ENCODE results near the gene MED12L.

The MED12L gene

GRCh38 chr3:151307131-151307530 lies 221.7 kb downstream of the MED12L start:
- DNase-seq (ENCODE audit: low read depth in 1 of 2, low spot score in 1 of 2) = no peak
- Histone ChIP-seq H3K27me3 (ENCODE audit: insufficient read depth, poor library complexity, severe bottlenecking) (no peaks in the 10 kb centered on the region), H3K4me3 (replicated peaks; ENCODE audit: insufficient read depth, low read length) (no peak overlapping the region), H3K27ac (replicated peaks) (no peak overlapping the region)
- TF ChIP-seq GABPA (IDR thresholded peaks at IDR 0.05; ENCODE audit: low read depth) (no peak), SPI1 (IDR thresholded peaks at IDR 0.05; ENCODE audit: borderline replicate concordance, low read depth) (no peak)

- DNase-seq (ENCODE audit: low read depth in 1 of 2, low spot score in 1 of 2) = no peak
- TF ChIP-seq GABPA (IDR thresholded peaks at IDR 0.05; ENCODE audit: low read depth) (no peak), POLR2AphosphoS5 (IDR thresholded peaks at IDR 0.05; ENCODE audit: low read depth) (no peak), SPI1 (IDR thresholded peaks at IDR 0.05; ENCODE audit: borderline replicate concordance, low read depth) (no peak)
- TF ChIP-seq, protein P1, sequence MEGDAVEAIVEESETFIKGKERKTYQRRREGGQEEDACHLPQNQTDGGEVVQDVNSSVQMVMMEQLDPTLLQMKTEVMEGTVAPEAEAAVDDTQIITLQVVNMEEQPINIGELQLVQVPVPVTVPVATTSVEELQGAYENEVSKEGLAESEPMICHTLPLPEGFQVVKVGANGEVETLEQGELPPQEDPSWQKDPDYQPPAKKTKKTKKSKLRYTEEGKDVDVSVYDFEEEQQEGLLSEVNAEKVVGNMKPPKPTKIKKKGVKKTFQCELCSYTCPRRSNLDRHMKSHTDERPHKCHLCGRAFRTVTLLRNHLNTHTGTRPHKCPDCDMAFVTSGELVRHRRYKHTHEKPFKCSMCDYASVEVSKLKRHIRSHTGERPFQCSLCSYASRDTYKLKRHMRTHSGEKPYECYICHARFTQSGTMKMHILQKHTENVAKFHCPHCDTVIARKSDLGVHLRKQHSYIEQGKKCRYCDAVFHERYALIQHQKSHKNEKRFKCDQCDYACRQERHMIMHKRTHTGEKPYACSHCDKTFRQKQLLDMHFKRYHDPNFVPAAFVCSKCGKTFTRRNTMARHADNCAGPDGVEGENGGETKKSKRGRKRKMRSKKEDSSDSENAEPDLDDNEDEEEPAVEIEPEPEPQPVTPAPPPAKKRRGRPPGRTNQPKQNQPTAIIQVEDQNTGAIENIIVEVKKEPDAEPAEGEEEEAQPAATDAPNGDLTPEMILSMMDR (IDR thresholded peaks at IDR 0.05; ENCODE audit: insufficient read depth, low read length) = no peak
- TF ChIP-seq, protein P2, sequence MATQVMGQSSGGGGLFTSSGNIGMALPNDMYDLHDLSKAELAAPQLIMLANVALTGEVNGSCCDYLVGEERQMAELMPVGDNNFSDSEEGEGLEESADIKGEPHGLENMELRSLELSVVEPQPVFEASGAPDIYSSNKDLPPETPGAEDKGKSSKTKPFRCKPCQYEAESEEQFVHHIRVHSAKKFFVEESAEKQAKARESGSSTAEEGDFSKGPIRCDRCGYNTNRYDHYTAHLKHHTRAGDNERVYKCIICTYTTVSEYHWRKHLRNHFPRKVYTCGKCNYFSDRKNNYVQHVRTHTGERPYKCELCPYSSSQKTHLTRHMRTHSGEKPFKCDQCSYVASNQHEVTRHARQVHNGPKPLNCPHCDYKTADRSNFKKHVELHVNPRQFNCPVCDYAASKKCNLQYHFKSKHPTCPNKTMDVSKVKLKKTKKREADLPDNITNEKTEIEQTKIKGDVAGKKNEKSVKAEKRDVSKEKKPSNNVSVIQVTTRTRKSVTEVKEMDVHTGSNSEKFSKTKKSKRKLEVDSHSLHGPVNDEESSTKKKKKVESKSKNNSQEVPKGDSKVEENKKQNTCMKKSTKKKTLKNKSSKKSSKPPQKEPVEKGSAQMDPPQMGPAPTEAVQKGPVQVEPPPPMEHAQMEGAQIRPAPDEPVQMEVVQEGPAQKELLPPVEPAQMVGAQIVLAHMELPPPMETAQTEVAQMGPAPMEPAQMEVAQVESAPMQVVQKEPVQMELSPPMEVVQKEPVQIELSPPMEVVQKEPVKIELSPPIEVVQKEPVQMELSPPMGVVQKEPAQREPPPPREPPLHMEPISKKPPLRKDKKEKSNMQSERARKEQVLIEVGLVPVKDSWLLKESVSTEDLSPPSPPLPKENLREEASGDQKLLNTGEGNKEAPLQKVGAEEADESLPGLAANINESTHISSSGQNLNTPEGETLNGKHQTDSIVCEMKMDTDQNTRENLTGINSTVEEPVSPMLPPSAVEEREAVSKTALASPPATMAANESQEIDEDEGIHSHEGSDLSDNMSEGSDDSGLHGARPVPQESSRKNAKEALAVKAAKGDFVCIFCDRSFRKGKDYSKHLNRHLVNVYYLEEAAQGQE (IDR thresholded peaks at IDR 0.05; ENCODE audit: insufficient replicate concordance, low read depth) = no peak
- H3K4me3 ChIP-seq (replicated peaks; ENCODE audit: insufficient read depth, low read length) = no peak overlapping the region
These were observed 222.4 kb downstream of the MED12L start for GRCh38 chr3:151307583-151308488.

DNA sequence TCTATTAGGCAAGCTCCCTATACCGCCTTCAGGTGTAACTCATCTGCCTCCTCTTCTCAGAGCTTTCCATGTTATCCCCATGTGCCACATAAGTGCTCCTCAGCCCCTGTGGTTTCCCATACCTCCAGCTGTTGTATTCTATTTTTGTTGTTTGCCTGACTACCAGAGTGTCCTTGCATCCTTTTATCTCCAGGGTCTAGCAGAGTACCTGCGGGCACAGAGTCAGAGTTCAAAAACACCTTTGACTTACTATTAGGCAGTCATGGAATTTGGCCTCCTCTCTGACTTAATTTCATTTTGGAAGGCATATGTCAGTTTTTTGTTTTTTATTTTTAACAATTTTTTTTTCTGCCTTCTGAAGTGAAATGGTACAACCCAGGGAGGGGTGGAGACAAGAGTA lies 224.1 kb downstream of the MED12L start:
- no peak overlapping the region for H3K4me3 ChIP-seq (replicated peaks; ENCODE audit: insufficient read depth, low read length)
- no peaks in the 10 kb centered on the region for H3K27me3 ChIP-seq (ENCODE audit: insufficient read depth, poor library complexity, severe bottlenecking)
- no peak for DNase-seq (ENCODE audit: low read depth in 1 of 2, low spot score in 1 of 2)
- TF ChIP-seq SPI1 (IDR thresholded peaks at IDR 0.05; ENCODE audit: borderline replicate concordance, low read depth) = no peak
- TF ChIP-seq, protein P1 (IDR thresholded peaks at IDR 0.05; ENCODE audit: insufficient read depth, low read length) = no peak
- no peak for TF ChIP-seq POLR2AphosphoS5 (IDR thresholded peaks at IDR 0.05; ENCODE audit: low read depth)
- TF ChIP-seq, protein P2 (IDR thresholded peaks at IDR 0.05; ENCODE audit: insufficient replicate concordance, low read depth) = no peak
- TF ChIP-seq GABPA (IDR thresholded peaks at IDR 0.05; ENCODE audit: low read depth) = no peak
- H3K27ac ChIP-seq (replicated peaks) = no peak overlapping the region

More at GRCh38 chr3:151307583-151308488, 222.4 kb downstream of the MED12L start:
- Histone ChIP-seq H3K27ac (replicated peaks) (no peak overlapping the region), H3K27me3 (ENCODE audit: insufficient read depth, poor library complexity, severe bottlenecking) (no peaks in the 10 kb centered on the region)

- DNase-seq (ENCODE audit: low read depth in 1 of 2, low spot score in 1 of 2) = no peak
- TF ChIP-seq, protein P2 (IDR thresholded peaks at IDR 0.05; ENCODE audit: insufficient replicate concordance, low read depth) = no peak
- TF ChIP-seq, protein P1 (IDR thresholded peaks at IDR 0.05; ENCODE audit: insufficient read depth, low read length) = no peak
- H3K27ac ChIP-seq (replicated peaks) = no peak overlapping the region
- H3K27me3 ChIP-seq (ENCODE audit: insufficient read depth, poor library complexity, severe bottlenecking) = no peaks in the 10 kb centered on the region
- H3K4me3 ChIP-seq (replicated peaks; ENCODE audit: insufficient read depth, low read length) = no peak overlapping the region
These were observed 227.5 kb downstream of the MED12L start for GRCh38 chr3:151312972-151313371.
